ENCODE measurements around the gene HOXA13. TPM values are rescaled to one million over a fixed set of nuclear protein-coding genes. Genes with fewer than 3 reads are reported as not detected.
A peak's percentile ranks its signal among the peaks of the same experiment; 100 is the strongest.

Gene HOXA13
- polyA plus RNA-seq, 1 donor (not counting 4 experiments of a cell fraction or from before 2014, with no cell fraction given) = not detected

GRCh38 chr7:27145914-27146412, 53.9 kb downstream of the HOXA13 start:
- peak overlapping the region in 2 of 3 experiments; percentile 32 to 65 for H3K4me3 ChIP-seq (ENCODE audit: control insufficient read depth in 2 of 3, extremely low read depth in 1 of 3, insufficient read depth in 2 of 3, low read depth in 1 of 3, low read length in 3 of 3)
- peak overlapping the region; percentile 77 for H3K27ac ChIP-seq (ENCODE audit: control insufficient read depth, insufficient read depth, low read length)
- peaks cover 91% of the 10 kb centered on the region for H3K79me2 ChIP-seq (ENCODE audit: control insufficient read depth, insufficient read depth, low read length)

GRCh38 chr7:27145165-27145913, 54.6 kb downstream of the HOXA13 start:
- no peaks in the 10 kb centered on the region for H3K9me3 ChIP-seq (ENCODE audit: control insufficient read depth, low read depth, low read length)
- H3K4me3 ChIP-seq (ENCODE audit: control insufficient read depth in 2 of 3, extremely low read depth in 1 of 3, insufficient read depth in 2 of 3, low read depth in 1 of 3, low read length in 3 of 3) = peak overlapping the region in 2 of 3 experiments; percentile 65 to 71
- H3K27me3 ChIP-seq (ENCODE audit: control insufficient read depth, extremely low read depth, insufficient read depth, low read length) = no peaks in the 10 kb centered on the region
- no peak for TF ChIP-seq CTCF (optimal IDR thresholded peaks at IDR 0.05 in 1 of 3, IDR thresholded peaks at IDR 0.05 in 1 of 3, conservative IDR thresholded peaks at IDR 0.05 in 1 of 3; ENCODE audit: extremely low read depth in 1 of 3, insufficient read depth in 2 of 3, low read length in 3 of 3)
- no peak for TF ChIP-seq EZH2 (IDR thresholded peaks at IDR 0.05; ENCODE audit: low read length)
- H4K20me1 ChIP-seq (ENCODE audit: control insufficient read depth, extremely low read depth, insufficient read depth, low read length) = no peaks in the 10 kb centered on the region
- H3K27ac ChIP-seq (ENCODE audit: control insufficient read depth, insufficient read depth, low read length) = peak overlapping the region; percentile 77
- H3K9me1 ChIP-seq (ENCODE audit: control insufficient read depth, extremely low read depth, insufficient read depth, low read length) = no peaks in the 10 kb centered on the region
- FAIRE-seq (no peak), DNase-seq (ENCODE audit: low read depth, low spot score) (no peak)
- peak overlapping the region; percentile 93 for H3K9ac ChIP-seq (ENCODE audit: control insufficient read depth, extremely low read depth, insufficient read depth, low read length)
- H2AFZ ChIP-seq (ENCODE audit: control insufficient read depth, low read length) = peak overlapping the region; percentile 17
- dilution Hi-C loops (cut with MboI; ENCODE audit: extremely low pct_ligation_motif_present, low sequenced_read_pairs) = no loop called here
- peaks cover 3 to 7% of the 10 kb centered on the region in 2 experiments for H3K36me3 ChIP-seq (ENCODE audit: control insufficient read depth in 2 of 2, extremely low read depth in 1 of 2, insufficient read depth in 2 of 2, low read length in 2 of 2)
- peaks cover 53% of the 10 kb centered on the region for H3K4me1 ChIP-seq (ENCODE audit: control insufficient read depth, extremely low read depth, insufficient read depth, low read length)
- peak overlapping the region; percentile 94 for H3K4me2 ChIP-seq (ENCODE audit: control insufficient read depth, extremely low read depth, insufficient read depth, low read depth, low read length)
- peaks cover 92% of the 10 kb centered on the region for H3K79me2 ChIP-seq (ENCODE audit: control insufficient read depth, insufficient read depth, low read length)

More at GRCh38 chr7:27145914-27146412, 53.9 kb downstream of the HOXA13 start:
- dilution Hi-C loops (cut with MboI; ENCODE audit: extremely low pct_ligation_motif_present, low sequenced_read_pairs) = no loop called here
- no peaks in the 10 kb centered on the region for H3K27me3 ChIP-seq (ENCODE audit: control insufficient read depth, extremely low read depth, insufficient read depth, low read length)
- H4K20me1 ChIP-seq (ENCODE audit: control insufficient read depth, extremely low read depth, insufficient read depth, low read length) = no peaks in the 10 kb centered on the region
- H3K9me1 ChIP-seq (ENCODE audit: control insufficient read depth, extremely low read depth, insufficient read depth, low read length) = no peaks in the 10 kb centered on the region
- no peak overlapping the region for H2AFZ ChIP-seq (ENCODE audit: control insufficient read depth, low read length)
- peaks cover 1 to 7% of the 10 kb centered on the region in 2 experiments for H3K36me3 ChIP-seq (ENCODE audit: control insufficient read depth in 2 of 2, extremely low read depth in 1 of 2, insufficient read depth in 2 of 2, low read length in 2 of 2)
- no peak for FAIRE-seq
- peak overlapping the region; percentile 94 for H3K4me2 ChIP-seq (ENCODE audit: control insufficient read depth, extremely low read depth, insufficient read depth, low read depth, low read length)
- H3K9ac ChIP-seq (ENCODE audit: control insufficient read depth, extremely low read depth, insufficient read depth, low read length) = peak overlapping the region; percentile 93
- H3K4me1 ChIP-seq (ENCODE audit: control insufficient read depth, extremely low read depth, insufficient read depth, low read length) = peaks cover 48% of the 10 kb centered on the region
- no peak for DNase-seq (ENCODE audit: low read depth, low spot score)
- no peaks in the 10 kb centered on the region for H3K9me3 ChIP-seq (ENCODE audit: control insufficient read depth, low read depth, low read length)
- TF ChIP-seq CTCF (optimal IDR thresholded peaks at IDR 0.05 in 1 of 3, IDR thresholded peaks at IDR 0.05 in 1 of 3, conservative IDR thresholded peaks at IDR 0.05 in 1 of 3; ENCODE audit: extremely low read depth in 1 of 3, insufficient read depth in 2 of 3, low read length in 3 of 3) = no peak
- TF ChIP-seq EZH2 (IDR thresholded peaks at IDR 0.05; ENCODE audit: low read length) = no peak

Data from keratinocyte (primary cell).